B cell (primary cell): ENCODE measurements around the gene HTT. TPM values are rescaled to one million over a fixed set of nuclear protein-coding genes. Genes with fewer than 3 reads are reported as not detected.
A peak's percentile ranks its signal among the peaks of the same experiment; 100 is the strongest.

Experiments
- ATAC-seq: fragments of 200-7000 bp; cut with Tn5 transposase; one replicate; pipeline ENCODE4 v1.10.0; 2021; ENCODE audit warnings: low read depth, mild to moderate bottlenecking, moderate number of reproducible peaks, moderate library complexity
- CTCF ChIA-PET: fragments of 350-600 bp; sonication (Branson Sonifier 250); formaldehyde crosslinking; loops from one replicate; lab custom pipeline; 2021; ENCODE audit warnings: antibody characterized with exemption, inconsistent platforms; lab: Charles Lee
- POLR2A ChIA-PET: fragments of 350-600 bp; sonication (Branson Sonifier 250); formaldehyde crosslinking; loops from one replicate; lab custom pipeline; 2021; ENCODE audit warnings: antibody characterized with exemption; lab: Charles Lee
- DNase-seq: peaks from one replicate; pipeline ENCODE4 v3.0.0; 2013
- H2AFZ ChIP-seq: 2 replicates; pipeline ENCODE4 v1.6.1; 2012; ENCODE audit warnings: mild to moderate bottlenecking, low read depth, low read length; ENCODE audit not compliant: insufficient read depth, poor library complexity, severe bottlenecking
- H3K27ac ChIP-seq, 2 donors: 1 replicate in 1 of 2; 2 replicates in 1 of 2; pipeline ENCODE4 v1.5.1; 2012 to 2013; ENCODE audit warnings: low read length in 2 of 2, mild to moderate bottlenecking in 2 of 2, moderate library complexity in 1 of 2
- H3K27me3 ChIP-seq, 4 experiments: fragments of 200-600 bp in 1 of 4; sonication (generic) in 1 of 4; replicated peaks in 1 of 4; 1 replicate in 2 of 4; 2 replicates in 2 of 4; pipeline versions ENCODE4 v1.6.1 to v1.7.0; 2013 to 2016; ENCODE audit warnings: low read length in 3 of 4, mild to moderate bottlenecking in 2 of 4, mixed read lengths in 1 of 4, moderate library complexity in 1 of 4; ENCODE audit not compliant: insufficient read depth in 4 of 4, control insufficient read depth in 3 of 4; ENCODE audit errors: control extremely low read depth in 1 of 4
- H3K36me3 ChIP-seq, 2 experiments: replicated peaks in 1 of 2; 1 replicate in 1 of 2; 2 replicates in 1 of 2; pipeline versions ENCODE4 v1.6.1 to v1.7.1; 2013; ENCODE audit warnings: low read length in 1 of 2; ENCODE audit not compliant: insufficient read depth in 2 of 2, control insufficient read depth in 1 of 2; ENCODE audit errors: control extremely low read depth in 1 of 2, extremely low read depth in 1 of 2
- H3K4me1 ChIP-seq, 2 donors: fragments of 200-600 bp in 1 of 2; sonication (generic) in 1 of 2; 1 replicate in 1 of 2; 2 replicates in 1 of 2; pipeline versions ENCODE4 v1.5.1 to v1.6.1; 2013 to 2017; ENCODE audit warnings: low read length in 2 of 2; ENCODE audit not compliant: control insufficient read depth in 2 of 2, insufficient read depth in 2 of 2
- H3K4me2 ChIP-seq: replicated peaks from 2 replicates; pipeline ENCODE3; 2012; ENCODE audit warnings: mild to moderate bottlenecking, low read depth, low read length; ENCODE audit not compliant: poor library complexity, severe bottlenecking
- H3K4me3 ChIP-seq, 5 experiments: fragments of 200-600 bp in 1 of 5; sonication (generic) in 1 of 5; 1 replicate in 3 of 5; 2 replicates in 2 of 5; pipeline versions ENCODE4 v1.5.1 to v1.7.0; 2011 to 2016; ENCODE audit warnings: low read length in 4 of 5, mild to moderate bottlenecking in 4 of 5, low read depth in 2 of 5, control low read depth in 1 of 5, moderate library complexity in 1 of 5; ENCODE audit not compliant: insufficient read depth in 1 of 5; ENCODE audit errors: control extremely low read depth in 1 of 5, extremely low read depth in 1 of 5
- H3K79me2 ChIP-seq: fragments of 200-600 bp; sonication (generic); one replicate; pipeline ENCODE4 v1.6.0; 2016; ENCODE audit warnings: low read length; ENCODE audit not compliant: control insufficient read depth, insufficient read depth
- H3K9ac ChIP-seq: fragments of 200-600 bp; sonication (generic); 2 replicates; pipeline ENCODE4 v1.6.1; 2017; ENCODE audit warnings: mild to moderate bottlenecking, low read length, moderate library complexity
- H3K9me3 ChIP-seq, 3 donors: one replicate each; pipeline versions ENCODE4 v1.6.1 to v1.7.1; 2013; ENCODE audit warnings: low read length in 2 of 3; ENCODE audit not compliant: control insufficient read depth in 2 of 3, insufficient read depth in 1 of 3; ENCODE audit errors: control extremely low read depth in 1 of 3
- H4K20me1 ChIP-seq: 2 replicates; pipeline ENCODE4 v1.6.0; 2012; ENCODE audit warnings: mild to moderate bottlenecking, low read length; ENCODE audit not compliant: insufficient read depth, control insufficient read depth, poor library complexity, severe bottlenecking
- H3K27ac Mint-ChIP-seq: one replicate; pipeline ENCODE4 v1.8.0; 2021; ENCODE audit warnings: mixed read lengths
- H3K27me3 Mint-ChIP-seq: one replicate; pipeline ENCODE4 v1.8.0; 2021; ENCODE audit warnings: mixed read lengths
- H3K4me1 Mint-ChIP-seq: one replicate; pipeline ENCODE4 v1.8.0; 2021; ENCODE audit warnings: mixed read lengths
- H3K4me3 Mint-ChIP-seq: one replicate; pipeline ENCODE4 v1.8.0; 2021; ENCODE audit warnings: mixed read lengths
- H3K9me3 Mint-ChIP-seq: one replicate; pipeline ENCODE4 v1.8.0; 2022; ENCODE audit warnings: mixed read lengths; ENCODE audit not compliant: insufficient read depth
- CTCF ChIP-seq: fragments of 200-600 bp; IDR thresholded peaks from one replicate; pipeline ENCODE4 v1.8.0; 2022; ENCODE audit warnings: antibody characterized with exemption, mild to moderate bottlenecking
- EZH2 ChIP-seq: IDR thresholded peaks from 2 replicates; pipeline ENCODE4 v1.6.1; 2012; ENCODE audit warnings: borderline replicate concordance, low read depth, mild to moderate bottlenecking, moderate library complexity, low read length; ENCODE audit not compliant: insufficient read depth, poor library complexity, severe bottlenecking
- WGBS: methylation state at CpG from one replicate; pipeline ENCODE4 v1.1.5; 2013; ENCODE audit warnings: missing lambda C conversion rate; ENCODE audit not compliant: insufficient coverage; 5-methylcytosine and 5-hydroxymethylcytosine counted together
- intact Hi-C: fragments of 100-400 bp; cut with micrococcal nuclease; formaldehyde crosslinking; loops from one replicate; pipeline ENCODE4 v1.10.0; 2022
- polyA plus RNA-seq: library from polyadenylated mRNA; depleted of rRNA; stranded (reverse); fragments of >200 nt; gene quantifications from 2 replicates; pipeline ENCODE4 v1.2.3, GENCODE V29; 2012
- total RNA-seq, 2 donors: library from RNA; stranded (reverse); fragments of 120-200 nt in 1 of 2; gene quantifications; 1 replicate in 1 of 2; 2 replicates in 1 of 2; pipeline versions ENCODE4 v1.2.3 to v1.2.4, GENCODE V29; 2013 to 2022

HTT gene
- total and polyA plus RNA-seq, 2 donors (not counting 1 experiment from before 2014, with no cell fraction given): 52.8 to 195 TPM

- ChIA-PET CTCF (no interaction called here), POLR2A (no interaction called here)
- no peaks in the 10 kb centered on the region for H3K9me3 ChIP-seq
- H3K4me1 ChIP-seq: no peaks in the 10 kb centered on the region
- 88% methylated on average over 3 of the region's 6 CpGs for WGBS
- no peak overlapping the region for H3K27ac Mint-ChIP-seq
- H2AFZ ChIP-seq: no peak overlapping the region
- no peak overlapping the region for H3K4me2 ChIP-seq
- DNase-seq: no peak
- peaks cover 0 to 11% of the 10 kb centered on the region in 2 experiments for H3K36me3 ChIP-seq
- no peak for TF ChIP-seq CTCF
- TF ChIP-seq EZH2: no peak
- intact Hi-C loops: no loop called here
- peaks cover 1% of the 10 kb centered on the region for H3K4me1 Mint-ChIP-seq
- no peaks in the 10 kb centered on the region for H3K79me2 ChIP-seq
- no peak for ATAC-seq
- no peak overlapping the region for H3K4me3 Mint-ChIP-seq
- H3K9me3 Mint-ChIP-seq: no peaks in the 10 kb centered on the region
- H3K27ac ChIP-seq: no peak overlapping the region
- H4K20me1 ChIP-seq: no peaks in the 10 kb centered on the region
- H3K27me3 Mint-ChIP-seq: no peaks in the 10 kb centered on the region
- no peaks in the 10 kb centered on the region for H3K27me3 ChIP-seq
- no peak overlapping the region for H3K4me3 ChIP-seq
- no peak overlapping the region for H3K9ac ChIP-seq
Observed at GRCh38 chr4:3245676-3246075, 171.2 kb downstream of the HTT start.

GRCh38 chr4:3246458-3247398 lies 172.2 kb downstream of the HTT start:
- DNase-seq (no peak), ATAC-seq (no peak)
- Histone ChIP-seq H3K4me3 (no peak overlapping the region), H3K4me1 (no peaks in the 10 kb centered on the region), H3K9ac (no peak overlapping the region), H3K36me3 (peaks cover 0 to 5% of the 10 kb centered on the region in 2 experiments), H3K9me3 (no peaks in the 10 kb centered on the region), H3K4me2 (no peak overlapping the region), H3K27ac (no peak overlapping the region), H3K79me2 (no peaks in the 10 kb centered on the region), H2AFZ (no peak overlapping the region), H4K20me1 (no peaks in the 10 kb centered on the region), H3K27me3 (no peaks in the 10 kb centered on the region)
- no peak for TF ChIP-seq CTCF
- no peak for TF ChIP-seq EZH2
- H3K4me3 Mint-ChIP-seq: no peak overlapping the region
- no peaks in the 10 kb centered on the region for H3K27me3 Mint-ChIP-seq
- peaks cover 1% of the 10 kb centered on the region for H3K4me1 Mint-ChIP-seq
- ChIA-PET POLR2A (no interaction called here), CTCF (no interaction called here)
- peak overlapping the region; percentile 15 for H3K27ac Mint-ChIP-seq
- WGBS: 86% methylated on average over 15 of the region's 16 CpGs
- H3K9me3 Mint-ChIP-seq: no peaks in the 10 kb centered on the region
- intact Hi-C loops: no loop called here
